ENCODE results near the gene AK4. TPM values are rescaled to one million over a fixed set of nuclear protein-coding genes. Genes with fewer than 3 reads are reported as not detected.

AK4 gene
- total RNA-seq, 4 donors from 2014 or later, result 39.6 to 72.7 (median 60.7) TPM

- no peaks in the 10 kb centered on the region for H3K27me3 ChIP-seq
- no peak overlapping the region for H3K4me3 ChIP-seq
- peaks cover 0 to under 1% of the 10 kb centered on the region in 2 donors for H3K36me3 ChIP-seq
- 80 to 96% methylated on average over 2 of the region's 2 CpGs for WGBS, 2 donors (ENCODE audit: low coverage in 1 of 2)
- ATAC-seq, result no peak
- H3K27ac ChIP-seq, result no peak overlapping the region
- TF ChIP-seq POLR2AphosphoS5 (IDR thresholded peaks at IDR 0.05) (no peak), POLR2A (IDR thresholded peaks at IDR 0.05) (no peak), EP300 (IDR thresholded peaks at IDR 0.05) (no peak)
- TF ChIP-seq, protein P1, sequence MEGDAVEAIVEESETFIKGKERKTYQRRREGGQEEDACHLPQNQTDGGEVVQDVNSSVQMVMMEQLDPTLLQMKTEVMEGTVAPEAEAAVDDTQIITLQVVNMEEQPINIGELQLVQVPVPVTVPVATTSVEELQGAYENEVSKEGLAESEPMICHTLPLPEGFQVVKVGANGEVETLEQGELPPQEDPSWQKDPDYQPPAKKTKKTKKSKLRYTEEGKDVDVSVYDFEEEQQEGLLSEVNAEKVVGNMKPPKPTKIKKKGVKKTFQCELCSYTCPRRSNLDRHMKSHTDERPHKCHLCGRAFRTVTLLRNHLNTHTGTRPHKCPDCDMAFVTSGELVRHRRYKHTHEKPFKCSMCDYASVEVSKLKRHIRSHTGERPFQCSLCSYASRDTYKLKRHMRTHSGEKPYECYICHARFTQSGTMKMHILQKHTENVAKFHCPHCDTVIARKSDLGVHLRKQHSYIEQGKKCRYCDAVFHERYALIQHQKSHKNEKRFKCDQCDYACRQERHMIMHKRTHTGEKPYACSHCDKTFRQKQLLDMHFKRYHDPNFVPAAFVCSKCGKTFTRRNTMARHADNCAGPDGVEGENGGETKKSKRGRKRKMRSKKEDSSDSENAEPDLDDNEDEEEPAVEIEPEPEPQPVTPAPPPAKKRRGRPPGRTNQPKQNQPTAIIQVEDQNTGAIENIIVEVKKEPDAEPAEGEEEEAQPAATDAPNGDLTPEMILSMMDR (IDR thresholded peaks at IDR 0.05), result no peak
- no peaks in the 10 kb centered on the region for H3K9me3 ChIP-seq
- H3K4me1 ChIP-seq, result peaks cover 0 to 12% (median 0%) of the 10 kb centered on the region in 3 donors
Observed at GRCh38 chr1:65206836-65207235, 58.8 kb downstream of the AK4 start.

DNA sequence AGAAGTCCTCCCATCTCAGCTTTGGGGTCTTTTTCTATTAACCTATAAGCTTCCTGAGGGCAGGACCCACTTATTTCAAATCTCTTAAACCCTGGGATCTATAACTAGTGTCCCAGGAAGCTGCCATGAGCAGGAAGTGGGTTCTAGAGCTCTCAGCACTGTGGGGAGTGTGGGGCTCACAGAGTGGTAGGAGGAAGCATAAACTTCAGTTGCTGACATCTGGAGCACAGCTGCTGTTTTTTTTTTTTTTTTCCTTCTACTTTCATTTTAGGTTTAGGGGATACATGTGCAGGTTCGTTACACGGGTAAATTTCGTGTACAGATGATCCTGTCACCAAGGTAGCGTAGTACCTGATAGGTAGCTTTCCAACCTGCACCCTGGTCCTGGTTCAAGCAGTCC lies 59.3 kb downstream of the AK4 start:
- H3K27me3 ChIP-seq, result no peaks in the 10 kb centered on the region
- no peak for ATAC-seq
- peaks cover 0 to 12% (median 0%) of the 10 kb centered on the region in 3 donors for H3K4me1 ChIP-seq
- H3K9me3 ChIP-seq, result no peaks in the 10 kb centered on the region
- H3K36me3 ChIP-seq, result no peaks in the 10 kb centered on the region
- H3K27ac ChIP-seq, result no peak overlapping the region
- H3K4me3 ChIP-seq, result no peak overlapping the region
- TF ChIP-seq POLR2A (IDR thresholded peaks at IDR 0.05), result no peak
- TF ChIP-seq EP300 (IDR thresholded peaks at IDR 0.05), result no peak
- no peak for TF ChIP-seq POLR2AphosphoS5 (IDR thresholded peaks at IDR 0.05)
- TF ChIP-seq, protein P1 (IDR thresholded peaks at IDR 0.05), result no peak
- 80 to 82% methylated on average over 2 to 4 of the region's 4 CpGs for WGBS, 2 donors (ENCODE audit: low coverage in 1 of 2)

DNA sequence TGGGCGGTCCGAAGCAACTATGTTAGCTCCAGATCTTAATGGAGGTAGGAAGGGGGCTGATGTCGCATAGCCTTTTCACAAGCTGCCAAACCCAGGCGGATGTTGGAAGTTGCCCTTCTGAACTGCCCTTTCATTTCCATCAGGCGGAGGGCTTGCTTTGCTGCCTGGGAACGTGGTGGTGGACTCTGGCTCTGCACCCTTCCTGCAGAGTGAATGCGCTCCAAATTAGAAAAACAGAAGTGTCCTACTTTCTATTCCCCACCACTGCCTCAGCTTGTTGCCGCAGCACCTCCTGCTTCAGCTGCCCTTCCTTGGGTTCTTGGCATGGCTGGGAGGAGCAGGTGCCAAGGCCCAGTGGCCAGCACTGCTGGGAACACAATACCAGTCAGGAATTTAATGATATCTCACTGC lies 60.6 kb downstream of the AK4 start:
- TF ChIP-seq POLR2A (IDR thresholded peaks at IDR 0.05) (no peak), POLR2AphosphoS5 (IDR thresholded peaks at IDR 0.05) (no peak), EP300 (IDR thresholded peaks at IDR 0.05) (no peak)
- TF ChIP-seq, protein P1 (IDR thresholded peaks at IDR 0.05), result no peak
- no peaks in the 10 kb centered on the region for H3K36me3 ChIP-seq
- WGBS, 2 donors (ENCODE audit: low coverage in 1 of 2), result 83 to 86% methylated on average over 5 to 7 of the region's 8 CpGs
- no peaks in the 10 kb centered on the region for H3K9me3 ChIP-seq
- no peak for ATAC-seq
- peaks cover 0 to 18% (median 0%) of the 10 kb centered on the region in 3 donors for H3K4me1 ChIP-seq
- H3K4me3 ChIP-seq, result no peak overlapping the region
- no peaks in the 10 kb centered on the region for H3K27me3 ChIP-seq
- H3K27ac ChIP-seq, result no peak overlapping the region

- WGBS, 2 donors (ENCODE audit: low coverage in 1 of 2), result 32 to 44% methylated on average over 6 of the region's 6 CpGs
- TF ChIP-seq, protein P1 (IDR thresholded peaks at IDR 0.05), result peak; percentile 65 to 73 (median 71)
- TF ChIP-seq POLR2AphosphoS5 (IDR thresholded peaks at IDR 0.05), result no peak
- ATAC-seq, result no peak
- Histone ChIP-seq H3K27ac (no peak overlapping the region), H3K9me3 (no peaks in the 10 kb centered on the region), H3K4me3 (no peak overlapping the region), H3K36me3 (no peaks in the 10 kb centered on the region), H3K4me1 (peaks cover 0 to 18% (median 0%) of the 10 kb centered on the region in 3 donors), H3K27me3 (no peaks in the 10 kb centered on the region)
Observed at GRCh38 chr1:65209005-65209885, 61.2 kb downstream of the AK4 start.

DNA sequence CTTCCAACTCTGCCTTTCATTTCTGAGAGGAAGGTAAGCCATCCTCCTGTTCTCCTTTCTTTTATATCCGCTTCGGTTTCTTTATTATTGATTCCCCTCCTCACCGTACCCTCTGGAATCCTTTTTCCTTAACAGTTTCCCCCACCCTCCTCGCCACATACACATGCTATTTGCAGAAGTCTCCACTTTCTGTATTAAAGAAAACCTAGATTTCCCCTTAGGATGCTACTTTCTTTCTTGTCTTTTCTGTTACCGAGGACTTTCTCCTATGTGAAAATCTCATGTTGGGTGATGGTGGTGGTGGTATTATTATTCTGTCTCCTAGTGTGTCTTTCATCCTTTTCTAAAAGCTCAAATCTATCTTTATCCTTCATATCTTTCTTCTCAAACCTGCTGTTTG lies 62.3 kb downstream of the AK4 start:
- no peaks in the 10 kb centered on the region for H3K36me3 ChIP-seq
- 80 to 86% methylated on average over 2 to 5 of the region's 5 CpGs for WGBS, 2 donors (ENCODE audit: low coverage in 1 of 2)
- no peak for ATAC-seq

More for the DNA sequence above, 62.3 kb downstream of the AK4 start:
- Histone ChIP-seq H3K27me3 (no peaks in the 10 kb centered on the region), H3K4me1 (peaks cover 0 to 18% (median 0%) of the 10 kb centered on the region in 3 donors), H3K4me3 (no peak overlapping the region), H3K9me3 (no peaks in the 10 kb centered on the region), H3K27ac (no peak overlapping the region)
- no peak for TF ChIP-seq EP300 (IDR thresholded peaks at IDR 0.05)
- no peak for TF ChIP-seq POLR2A (IDR thresholded peaks at IDR 0.05)
- TF ChIP-seq, protein P1 (IDR thresholded peaks at IDR 0.05), result no peak
- TF ChIP-seq POLR2AphosphoS5 (IDR thresholded peaks at IDR 0.05), result no peak

Measured in gastroesophageal sphincter (tissue), 4 donors.